Prostate gland (tissue), 2 donors: ENCODE results near the gene RBP7.

Experiments used
- POLR2A ChIP-seq: fragments of 450-650 bp; IDR thresholded peaks from one replicate; pipeline ENCODE4 v1.6.1; 2016; ENCODE audit warnings: antibody characterized with exemption, mild to moderate bottlenecking
- TF ChIP-seq, protein P1 (sequence below), 4 experiments: fragments of 200-600 bp in 2 of 4; fragments of 450-650 bp in 2 of 4; sonication (generic) in 2 of 4; IDR thresholded peaks; 1 replicate in 3 of 4; 2 replicates in 1 of 4; pipeline ENCODE4 v1.5.1; 2016 to 2019; ENCODE audit warnings: antibody characterized with exemption in 4 of 4, mild to moderate bottlenecking in 2 of 4, moderate library complexity in 2 of 4

DNA sequence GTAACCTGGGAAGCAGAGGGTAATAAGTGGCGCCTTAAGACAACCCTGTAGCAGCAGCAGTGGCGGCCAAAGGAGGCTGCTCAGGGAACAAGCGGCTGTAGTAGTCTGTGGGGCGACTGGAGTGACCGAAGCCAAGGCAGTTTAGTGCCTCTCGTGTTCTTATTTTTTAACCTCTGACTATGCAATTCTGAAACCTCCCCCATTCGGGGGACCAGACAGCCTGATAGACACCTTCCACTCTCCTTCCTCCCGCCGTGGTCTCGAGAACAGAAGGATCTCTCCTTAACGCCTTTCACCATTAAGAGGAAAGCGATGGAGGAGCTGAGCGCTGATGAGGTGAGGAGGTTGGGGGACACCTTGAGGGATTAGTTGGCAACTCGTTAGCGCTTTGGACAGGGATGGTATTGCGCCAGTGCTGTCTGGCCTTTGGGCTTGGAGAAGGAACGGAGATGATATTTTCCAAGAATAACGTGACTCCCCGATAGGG is 36.4 kb downstream of the RBP7 start:
- TF ChIP-seq POLR2A: no peak
- TF ChIP-seq, protein P1, sequence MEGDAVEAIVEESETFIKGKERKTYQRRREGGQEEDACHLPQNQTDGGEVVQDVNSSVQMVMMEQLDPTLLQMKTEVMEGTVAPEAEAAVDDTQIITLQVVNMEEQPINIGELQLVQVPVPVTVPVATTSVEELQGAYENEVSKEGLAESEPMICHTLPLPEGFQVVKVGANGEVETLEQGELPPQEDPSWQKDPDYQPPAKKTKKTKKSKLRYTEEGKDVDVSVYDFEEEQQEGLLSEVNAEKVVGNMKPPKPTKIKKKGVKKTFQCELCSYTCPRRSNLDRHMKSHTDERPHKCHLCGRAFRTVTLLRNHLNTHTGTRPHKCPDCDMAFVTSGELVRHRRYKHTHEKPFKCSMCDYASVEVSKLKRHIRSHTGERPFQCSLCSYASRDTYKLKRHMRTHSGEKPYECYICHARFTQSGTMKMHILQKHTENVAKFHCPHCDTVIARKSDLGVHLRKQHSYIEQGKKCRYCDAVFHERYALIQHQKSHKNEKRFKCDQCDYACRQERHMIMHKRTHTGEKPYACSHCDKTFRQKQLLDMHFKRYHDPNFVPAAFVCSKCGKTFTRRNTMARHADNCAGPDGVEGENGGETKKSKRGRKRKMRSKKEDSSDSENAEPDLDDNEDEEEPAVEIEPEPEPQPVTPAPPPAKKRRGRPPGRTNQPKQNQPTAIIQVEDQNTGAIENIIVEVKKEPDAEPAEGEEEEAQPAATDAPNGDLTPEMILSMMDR (IDR thresholded peaks at IDR 0.05): peak in 1 of 4 experiments; percentile 25
